A673 (cell line): ENCODE data around the gene MKKS. TPM values are rescaled to one million over a fixed set of nuclear protein-coding genes. Genes with fewer than 3 reads are reported as not detected.

Experiments
- BruUV-seq: library from RNA; stranded (reverse); fragments of 400-500 nt; replicated peaks from 2 replicates; lab custom pipeline; 2021; lab: Mats Ljungman, UMichigan
- CTCF ChIA-PET: fragments of 300-600 bp; sonication (Branson Sonifier 250); formaldehyde crosslinking; loops from one replicate; lab custom pipeline; 2022; ENCODE audit warnings: antibody characterized with exemption; lab: Charles Lee
- POLR2A ChIA-PET: fragments of 300-600 bp; sonication (Branson Sonifier 250); formaldehyde crosslinking; loops from one replicate; lab custom pipeline; 2022; ENCODE audit warnings: antibody characterized with exemption; ENCODE audit not compliant: low non-redundant PET; lab: Charles Lee
- DNase-seq: peaks from one replicate; pipeline ENCODE4 v3.0.0-alpha.2; 2015; ENCODE audit warnings: low spot score
- H3K27ac ChIP-seq: fragments of 200-600 bp; sonication (generic); 2 replicates; pipeline ENCODE4 v1.5.1; 2016; ENCODE audit warnings: mixed run types, low read depth, mild to moderate bottlenecking, mixed read lengths, antibody characterized with exemption, low read length; ENCODE audit not compliant: poor library complexity, severe bottlenecking
- H3K27me3 ChIP-seq: fragments of 200-600 bp; sonication (generic); replicated peaks from 2 replicates; pipeline ENCODE4 v1.6.1; 2017; ENCODE audit warnings: mixed run types, low read depth, mild to moderate bottlenecking, mixed read lengths, antibody characterized with exemption, low read length; ENCODE audit not compliant: insufficient read depth, poor library complexity
- H3K36me3 ChIP-seq: fragments of 200-600 bp; sonication (generic); 2 replicates; pipeline ENCODE4 v1.6.1; 2016; ENCODE audit warnings: mixed run types, mild to moderate bottlenecking, mixed read lengths, antibody characterized with exemption, low read length; ENCODE audit not compliant: insufficient read depth, poor library complexity, severe bottlenecking
- H3K4me1 ChIP-seq: fragments of 200-600 bp; sonication (generic); 2 replicates; pipeline ENCODE4 v1.6.1; 2017; ENCODE audit warnings: mixed run types, mild to moderate bottlenecking, mixed read lengths, antibody characterized with exemption, low read length; ENCODE audit not compliant: insufficient read depth, poor library complexity, severe bottlenecking
- H3K4me3 ChIP-seq: fragments of 200-600 bp; sonication (generic); 2 replicates; pipeline ENCODE4 v1.5.1; 2016; ENCODE audit warnings: low read depth, mixed run types, mild to moderate bottlenecking, mixed read lengths, low read length; ENCODE audit not compliant: poor library complexity, severe bottlenecking
- H3K9me3 ChIP-seq: fragments of 200-600 bp; sonication (generic); 2 replicates; pipeline ENCODE4 v1.6.1; 2016; ENCODE audit warnings: mixed run types, low read depth, mild to moderate bottlenecking, mixed read lengths, antibody characterized with exemption, low read length; ENCODE audit not compliant: poor library complexity, severe bottlenecking
- EZH2 ChIP-seq: fragments of 200-600 bp; sonication (generic); IDR thresholded peaks from 2 replicates; pipeline ENCODE4 v1.6.1; 2017; ENCODE audit warnings: borderline replicate concordance, low read depth, mild to moderate bottlenecking, mixed read lengths, antibody characterized with exemption, low read length; ENCODE audit not compliant: poor library complexity, severe bottlenecking
- intact Hi-C: fragments of 100-400 bp; cut with micrococcal nuclease; formaldehyde crosslinking; loops from one replicate; pipeline ENCODE4 v1.10.0; 2022; ENCODE audit not compliant: unreplicated experiment
- total RNA-seq: library from RNA; stranded (reverse); gene quantifications from 2 replicates; pipeline ENCODE4 v1.2.3, GENCODE V29; 2021
- TF ChIP-seq, protein P1 (sequence below): fragments of 300-800, 200-600 bp; sonication (generic); conservative IDR thresholded peaks from 2 replicates; pipeline ENCODE4 v1.5.1; 2017; ENCODE audit warnings: low read depth, mild to moderate bottlenecking, antibody characterized with exemption, low read length, moderate library complexity, mixed read lengths

The MKKS gene
- total RNA-seq, 1 experiment from 2014 or later: 31.9 TPM

DNA sequence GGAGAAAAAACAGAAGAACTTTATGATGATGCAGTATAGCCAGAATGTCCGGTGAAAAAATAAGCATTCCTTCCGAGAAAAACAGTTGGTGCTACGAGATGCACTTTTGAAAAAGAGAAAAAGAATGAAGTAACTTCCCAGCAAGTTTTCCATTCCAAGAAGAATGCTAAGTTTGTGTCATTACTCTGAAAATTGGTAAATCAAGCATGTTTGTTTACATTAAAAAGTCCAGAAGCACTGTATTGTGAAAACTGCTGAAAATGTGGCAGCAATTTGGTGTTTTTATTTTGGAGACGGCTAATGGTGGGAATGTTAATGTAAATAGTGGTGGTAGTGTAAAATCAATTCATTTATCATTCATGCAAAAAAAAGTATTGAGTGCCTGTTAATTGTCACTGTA, 46.3 kb downstream of the MKKS start:
- TF ChIP-seq EZH2: no peak
- TF ChIP-seq, protein P1, sequence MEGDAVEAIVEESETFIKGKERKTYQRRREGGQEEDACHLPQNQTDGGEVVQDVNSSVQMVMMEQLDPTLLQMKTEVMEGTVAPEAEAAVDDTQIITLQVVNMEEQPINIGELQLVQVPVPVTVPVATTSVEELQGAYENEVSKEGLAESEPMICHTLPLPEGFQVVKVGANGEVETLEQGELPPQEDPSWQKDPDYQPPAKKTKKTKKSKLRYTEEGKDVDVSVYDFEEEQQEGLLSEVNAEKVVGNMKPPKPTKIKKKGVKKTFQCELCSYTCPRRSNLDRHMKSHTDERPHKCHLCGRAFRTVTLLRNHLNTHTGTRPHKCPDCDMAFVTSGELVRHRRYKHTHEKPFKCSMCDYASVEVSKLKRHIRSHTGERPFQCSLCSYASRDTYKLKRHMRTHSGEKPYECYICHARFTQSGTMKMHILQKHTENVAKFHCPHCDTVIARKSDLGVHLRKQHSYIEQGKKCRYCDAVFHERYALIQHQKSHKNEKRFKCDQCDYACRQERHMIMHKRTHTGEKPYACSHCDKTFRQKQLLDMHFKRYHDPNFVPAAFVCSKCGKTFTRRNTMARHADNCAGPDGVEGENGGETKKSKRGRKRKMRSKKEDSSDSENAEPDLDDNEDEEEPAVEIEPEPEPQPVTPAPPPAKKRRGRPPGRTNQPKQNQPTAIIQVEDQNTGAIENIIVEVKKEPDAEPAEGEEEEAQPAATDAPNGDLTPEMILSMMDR: no peak

DNA sequence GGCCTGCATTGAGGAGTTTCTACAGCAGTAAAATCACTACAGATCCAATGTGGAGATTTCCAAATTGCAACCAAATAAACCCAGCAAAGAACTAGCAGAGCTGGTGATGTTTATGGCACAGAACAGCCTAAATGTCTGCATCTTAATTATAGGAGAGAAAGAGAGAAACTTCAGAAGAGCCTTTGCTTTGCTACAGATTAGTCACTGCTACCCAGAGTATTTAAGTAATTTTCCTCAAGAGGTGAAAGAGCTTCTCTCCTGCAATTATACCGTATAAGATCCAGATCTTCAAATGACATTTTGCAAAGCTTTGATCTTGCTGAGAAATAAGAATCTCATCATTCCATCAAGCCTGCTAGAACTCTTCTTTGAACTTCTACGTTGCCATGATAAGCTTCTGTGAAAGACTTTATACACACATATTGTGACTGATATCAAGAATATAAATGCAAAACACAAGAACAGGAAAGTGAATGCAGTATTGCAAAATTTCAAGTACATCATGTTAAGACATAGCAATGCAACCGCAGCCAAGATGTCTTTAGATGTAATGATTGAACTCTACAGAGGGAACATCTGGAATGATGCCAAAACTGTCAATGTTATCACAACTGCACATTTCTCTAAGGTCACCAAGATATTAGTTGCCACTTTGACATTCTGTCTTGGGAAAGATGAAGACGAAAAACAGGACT, 48.0 kb downstream of the MKKS start:
- POLR2A ChIA-PET: no interaction called here
- CTCF ChIA-PET: no interaction called here

More for the DNA sequence above, 46.3 kb downstream of the MKKS start:
- H3K4me1 ChIP-seq: no peaks in the 10 kb centered on the region
- H3K4me3 ChIP-seq: no peak overlapping the region
- H3K9me3 ChIP-seq: no peaks in the 10 kb centered on the region
- POLR2A ChIA-PET: no interaction called here
- no peak for DNase-seq
- H3K36me3 ChIP-seq: no peaks in the 10 kb centered on the region
- intact Hi-C loops: no loop called here
- H3K27me3 ChIP-seq: no peaks in the 10 kb centered on the region
- no TSS peak for BruUV-seq
- CTCF ChIA-PET: no interaction called here
- H3K27ac ChIP-seq: no peak overlapping the region

DNA sequence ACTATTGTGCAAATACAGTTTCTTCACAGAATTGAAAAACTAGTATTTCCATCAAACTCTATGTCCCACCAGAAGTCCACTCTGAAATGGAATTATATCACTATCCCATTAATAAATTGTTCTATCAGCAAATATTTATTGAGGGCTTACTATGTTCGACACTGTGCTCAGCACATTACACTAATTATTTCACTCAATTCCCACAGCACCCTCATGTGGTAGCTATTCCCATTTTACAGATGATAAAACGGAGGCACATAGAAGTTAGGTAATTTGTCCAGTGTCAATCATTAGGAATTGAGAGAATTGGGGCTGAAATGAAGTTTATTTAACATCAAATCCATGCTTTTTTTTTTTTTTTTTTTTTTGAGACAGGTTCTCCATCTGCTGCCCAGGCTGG, 52.5 kb downstream of the MKKS start:
- Histone ChIP-seq H3K4me1 (no peaks in the 10 kb centered on the region), H3K27ac (no peak overlapping the region), H3K9me3 (no peaks in the 10 kb centered on the region), H3K4me3 (no peak overlapping the region), H3K36me3 (no peaks in the 10 kb centered on the region), H3K27me3 (no peaks in the 10 kb centered on the region)
- intact Hi-C loops: no loop called here
- POLR2A ChIA-PET: no interaction called here
- CTCF ChIA-PET: interaction anchor here (0.7 kb wide), 1 partner anchor 403 kb away, joined by 3 read pairs; no protein-coding TSS in a partner anchor
- peak; percentile 36 for DNase-seq
- BruUV-seq: no TSS peak
- TF ChIP-seq, protein P1: 0 out of 2 replicates have a peak, but pooled peaks have one; percentile 24
- TF ChIP-seq EZH2: no peak

More for the DNA sequence above, 48.0 kb downstream of the MKKS start:
- Histone ChIP-seq H3K27ac (no peak overlapping the region), H3K9me3 (no peaks in the 10 kb centered on the region), H3K36me3 (no peaks in the 10 kb centered on the region), H3K4me3 (no peak overlapping the region), H3K4me1 (no peaks in the 10 kb centered on the region), H3K27me3 (no peaks in the 10 kb centered on the region)
- intact Hi-C loops: no loop called here
- TF ChIP-seq, protein P1: no peak
- TF ChIP-seq EZH2: no peak
- DNase-seq: no peak
- BruUV-seq: no TSS peak
